B cell (primary cell): Measurements from ENCODE around the gene EXT2. TPM values are rescaled to one million over a fixed set of nuclear protein-coding genes. Genes with fewer than 3 reads are reported as not detected.

Experiments
- ATAC-seq: fragments of 200-7000 bp; cut with Tn5 transposase; one replicate; pipeline ENCODE4 v1.10.0; 2021; ENCODE audit warnings: low read depth, mild to moderate bottlenecking, moderate number of reproducible peaks, moderate library complexity
- CTCF ChIA-PET: fragments of 350-600 bp; sonication (Branson Sonifier 250); formaldehyde crosslinking; loops from one replicate; lab custom pipeline; 2021; ENCODE audit warnings: antibody characterized with exemption, inconsistent platforms; lab: Charles Lee
- POLR2A ChIA-PET: fragments of 350-600 bp; sonication (Branson Sonifier 250); formaldehyde crosslinking; loops from one replicate; lab custom pipeline; 2021; ENCODE audit warnings: antibody characterized with exemption; lab: Charles Lee
- DNase-seq: peaks from one replicate; pipeline ENCODE4 v3.0.0; 2013
- H2AFZ ChIP-seq: 2 replicates; pipeline ENCODE4 v1.6.1; 2012; ENCODE audit warnings: mild to moderate bottlenecking, low read depth, low read length; ENCODE audit not compliant: insufficient read depth, poor library complexity, severe bottlenecking
- H3K27ac ChIP-seq, 2 donors: 1 replicate in 1 of 2; 2 replicates in 1 of 2; pipeline ENCODE4 v1.5.1; 2012 to 2013; ENCODE audit warnings: low read length in 2 of 2, mild to moderate bottlenecking in 2 of 2, moderate library complexity in 1 of 2
- H3K27me3 ChIP-seq, 4 experiments: fragments of 200-600 bp in 1 of 4; sonication (generic) in 1 of 4; replicated peaks in 1 of 4; 1 replicate in 2 of 4; 2 replicates in 2 of 4; pipeline versions ENCODE4 v1.6.1 to v1.7.0; 2013 to 2016; ENCODE audit warnings: low read length in 3 of 4, mild to moderate bottlenecking in 2 of 4, mixed read lengths in 1 of 4, moderate library complexity in 1 of 4; ENCODE audit not compliant: insufficient read depth in 4 of 4, control insufficient read depth in 3 of 4; ENCODE audit errors: control extremely low read depth in 1 of 4
- H3K36me3 ChIP-seq, 2 experiments: replicated peaks in 1 of 2; 1 replicate in 1 of 2; 2 replicates in 1 of 2; pipeline versions ENCODE4 v1.6.1 to v1.7.1; 2013; ENCODE audit warnings: low read length in 1 of 2; ENCODE audit not compliant: insufficient read depth in 2 of 2, control insufficient read depth in 1 of 2; ENCODE audit errors: control extremely low read depth in 1 of 2, extremely low read depth in 1 of 2
- H3K4me1 ChIP-seq, 2 donors: fragments of 200-600 bp in 1 of 2; sonication (generic) in 1 of 2; 1 replicate in 1 of 2; 2 replicates in 1 of 2; pipeline versions ENCODE4 v1.5.1 to v1.6.1; 2013 to 2017; ENCODE audit warnings: low read length in 2 of 2; ENCODE audit not compliant: control insufficient read depth in 2 of 2, insufficient read depth in 2 of 2
- H3K4me2 ChIP-seq: replicated peaks from 2 replicates; pipeline ENCODE3; 2012; ENCODE audit warnings: mild to moderate bottlenecking, low read depth, low read length; ENCODE audit not compliant: poor library complexity, severe bottlenecking
- H3K4me3 ChIP-seq, 5 experiments: fragments of 200-600 bp in 1 of 5; sonication (generic) in 1 of 5; 1 replicate in 3 of 5; 2 replicates in 2 of 5; pipeline versions ENCODE4 v1.5.1 to v1.7.0; 2011 to 2016; ENCODE audit warnings: low read length in 4 of 5, mild to moderate bottlenecking in 4 of 5, low read depth in 2 of 5, control low read depth in 1 of 5, moderate library complexity in 1 of 5; ENCODE audit not compliant: insufficient read depth in 1 of 5; ENCODE audit errors: control extremely low read depth in 1 of 5, extremely low read depth in 1 of 5
- H3K79me2 ChIP-seq: fragments of 200-600 bp; sonication (generic); one replicate; pipeline ENCODE4 v1.6.0; 2016; ENCODE audit warnings: low read length; ENCODE audit not compliant: control insufficient read depth, insufficient read depth
- H3K9ac ChIP-seq: fragments of 200-600 bp; sonication (generic); 2 replicates; pipeline ENCODE4 v1.6.1; 2017; ENCODE audit warnings: mild to moderate bottlenecking, low read length, moderate library complexity
- H3K9me3 ChIP-seq, 3 donors: one replicate each; pipeline versions ENCODE4 v1.6.1 to v1.7.1; 2013; ENCODE audit warnings: low read length in 2 of 3; ENCODE audit not compliant: control insufficient read depth in 2 of 3, insufficient read depth in 1 of 3; ENCODE audit errors: control extremely low read depth in 1 of 3
- H4K20me1 ChIP-seq: 2 replicates; pipeline ENCODE4 v1.6.0; 2012; ENCODE audit warnings: mild to moderate bottlenecking, low read length; ENCODE audit not compliant: insufficient read depth, control insufficient read depth, poor library complexity, severe bottlenecking
- H3K27ac Mint-ChIP-seq: one replicate; pipeline ENCODE4 v1.8.0; 2021; ENCODE audit warnings: mixed read lengths
- H3K27me3 Mint-ChIP-seq: one replicate; pipeline ENCODE4 v1.8.0; 2021; ENCODE audit warnings: mixed read lengths
- H3K4me1 Mint-ChIP-seq: one replicate; pipeline ENCODE4 v1.8.0; 2021; ENCODE audit warnings: mixed read lengths
- H3K4me3 Mint-ChIP-seq: one replicate; pipeline ENCODE4 v1.8.0; 2021; ENCODE audit warnings: mixed read lengths
- H3K9me3 Mint-ChIP-seq: one replicate; pipeline ENCODE4 v1.8.0; 2022; ENCODE audit warnings: mixed read lengths; ENCODE audit not compliant: insufficient read depth
- EZH2 ChIP-seq: IDR thresholded peaks from 2 replicates; pipeline ENCODE4 v1.6.1; 2012; ENCODE audit warnings: borderline replicate concordance, low read depth, mild to moderate bottlenecking, moderate library complexity, low read length; ENCODE audit not compliant: insufficient read depth, poor library complexity, severe bottlenecking
- WGBS: methylation state at CpG from one replicate; pipeline ENCODE4 v1.1.5; 2013; ENCODE audit warnings: missing lambda C conversion rate; ENCODE audit not compliant: insufficient coverage; 5-methylcytosine and 5-hydroxymethylcytosine counted together
- intact Hi-C: fragments of 100-400 bp; cut with micrococcal nuclease; formaldehyde crosslinking; loops from one replicate; pipeline ENCODE4 v1.10.0; 2022
- polyA plus RNA-seq: library from polyadenylated mRNA; depleted of rRNA; stranded (reverse); fragments of >200 nt; gene quantifications from 2 replicates; pipeline ENCODE4 v1.2.3, GENCODE V29; 2012
- total RNA-seq, 2 donors: library from RNA; stranded (reverse); fragments of 120-200 nt in 1 of 2; gene quantifications; 1 replicate in 1 of 2; 2 replicates in 1 of 2; pipeline versions ENCODE4 v1.2.3 to v1.2.4, GENCODE V29; 2013 to 2022
- TF ChIP-seq, protein P1 (sequence below): fragments of 200-600 bp; IDR thresholded peaks from one replicate; pipeline ENCODE4 v1.8.0; 2022; ENCODE audit warnings: antibody characterized with exemption, mild to moderate bottlenecking

Gene EXT2
- total and polyA plus RNA-seq, 2 donors (not counting 1 experiment from before 2014, with no cell fraction given) = 11.0 to 27.8 TPM

DNA sequence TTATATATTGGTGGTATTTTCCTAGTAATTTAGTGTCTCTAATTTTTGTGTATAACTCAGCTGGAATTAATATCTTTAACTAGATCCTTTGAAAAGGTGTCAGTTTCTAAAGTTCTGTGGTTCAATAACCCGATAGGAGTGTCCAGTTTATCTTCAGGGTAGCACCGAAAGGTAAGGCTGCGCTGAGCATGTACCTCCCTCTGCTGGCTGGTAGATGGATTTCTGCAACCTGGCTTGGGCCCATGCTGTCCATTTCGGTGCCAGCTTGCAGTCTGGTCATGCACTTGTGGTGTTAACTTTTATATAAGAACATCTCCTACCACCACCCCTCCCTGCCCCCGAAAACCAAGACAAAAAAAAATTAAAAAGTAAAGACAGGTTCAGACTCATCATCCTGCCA lies 24.7 kb downstream of the EXT2 start:
- Histone ChIP-seq H3K27me3 (no peaks in the 10 kb centered on the region), H3K9me3 (no peaks in the 10 kb centered on the region), H3K9ac (no peak overlapping the region), H4K20me1 (peaks cover 6% of the 10 kb centered on the region), H3K4me1 (no peaks in the 10 kb centered on the region), H2AFZ (no peak overlapping the region), H3K79me2 (no peaks in the 10 kb centered on the region), H3K36me3 (peaks cover 2 to 29% of the 10 kb centered on the region in 2 experiments), H3K4me2 (no peak overlapping the region), H3K27ac (no peak overlapping the region), H3K4me3 (no peak overlapping the region)
- no peak overlapping the region for H3K4me3 Mint-ChIP-seq
- WGBS = 96% methylated on average over 4 of the region's 5 CpGs
- H3K27me3 Mint-ChIP-seq = no peaks in the 10 kb centered on the region
- POLR2A ChIA-PET = no interaction called here
- TF ChIP-seq, protein P1, sequence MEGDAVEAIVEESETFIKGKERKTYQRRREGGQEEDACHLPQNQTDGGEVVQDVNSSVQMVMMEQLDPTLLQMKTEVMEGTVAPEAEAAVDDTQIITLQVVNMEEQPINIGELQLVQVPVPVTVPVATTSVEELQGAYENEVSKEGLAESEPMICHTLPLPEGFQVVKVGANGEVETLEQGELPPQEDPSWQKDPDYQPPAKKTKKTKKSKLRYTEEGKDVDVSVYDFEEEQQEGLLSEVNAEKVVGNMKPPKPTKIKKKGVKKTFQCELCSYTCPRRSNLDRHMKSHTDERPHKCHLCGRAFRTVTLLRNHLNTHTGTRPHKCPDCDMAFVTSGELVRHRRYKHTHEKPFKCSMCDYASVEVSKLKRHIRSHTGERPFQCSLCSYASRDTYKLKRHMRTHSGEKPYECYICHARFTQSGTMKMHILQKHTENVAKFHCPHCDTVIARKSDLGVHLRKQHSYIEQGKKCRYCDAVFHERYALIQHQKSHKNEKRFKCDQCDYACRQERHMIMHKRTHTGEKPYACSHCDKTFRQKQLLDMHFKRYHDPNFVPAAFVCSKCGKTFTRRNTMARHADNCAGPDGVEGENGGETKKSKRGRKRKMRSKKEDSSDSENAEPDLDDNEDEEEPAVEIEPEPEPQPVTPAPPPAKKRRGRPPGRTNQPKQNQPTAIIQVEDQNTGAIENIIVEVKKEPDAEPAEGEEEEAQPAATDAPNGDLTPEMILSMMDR = no peak
- no peak for TF ChIP-seq EZH2
- no peak for DNase-seq
- peaks cover 2% of the 10 kb centered on the region for H3K4me1 Mint-ChIP-seq
- intact Hi-C loops = no loop called here
- no peaks in the 10 kb centered on the region for H3K9me3 Mint-ChIP-seq
- ATAC-seq = no peak
- no peak overlapping the region for H3K27ac Mint-ChIP-seq
- CTCF ChIA-PET = interaction anchor here (1.4 to 1.9 kb wide), 2 partner anchors 14 to 26 kb away, joined by 4 to 5 read pairs; no protein-coding TSS in a partner anchor

- H3K9me3 Mint-ChIP-seq = no peaks in the 10 kb centered on the region
- Histone ChIP-seq H3K4me3 (no peak overlapping the region), H3K36me3 (peaks cover 12 to 57% of the 10 kb centered on the region in 2 experiments), H3K9me3 (no peaks in the 10 kb centered on the region), H3K9ac (no peak overlapping the region), H2AFZ (no peak overlapping the region), H3K27ac (no peak overlapping the region), H3K4me2 (no peak overlapping the region), H3K79me2 (no peaks in the 10 kb centered on the region), H3K27me3 (no peaks in the 10 kb centered on the region), H3K4me1 (no peaks in the 10 kb centered on the region), H4K20me1 (no peaks in the 10 kb centered on the region)
- intact Hi-C loops = no loop called here
- no peaks in the 10 kb centered on the region for H3K27me3 Mint-ChIP-seq
- H3K4me3 Mint-ChIP-seq = no peak overlapping the region
- 73% methylated on average over 3 of the region's 4 CpGs for WGBS
- TF ChIP-seq, protein P1 = no peak
- TF ChIP-seq EZH2 = no peak
- H3K4me1 Mint-ChIP-seq = peaks cover 2% of the 10 kb centered on the region
- DNase-seq (no peak), ATAC-seq (no peak)
- POLR2A ChIA-PET = no interaction called here
- CTCF ChIA-PET = interaction anchor here (1.0 kb wide), 1 partner anchor 8 kb away, joined by 3 read pairs; no protein-coding TSS in a partner anchor
- no peak overlapping the region for H3K27ac Mint-ChIP-seq
Observed at GRCh38 chr11:44125598-44125997, 30.1 kb downstream of the EXT2 start.
